GM18861 (cell line): ENCODE results near the gene TNS3.

Experiments
- ATAC-seq: cut with Tn5 transposase; IDR thresholded peaks from one replicate; pipeline ENCODE4 v1.9.1; 2021; ENCODE audit not compliant: unreplicated experiment

Gene TNS3

GRCh38 chr7:47295606-47296005 is 286.3 kb downstream of the TNS3 start:
- ATAC-seq = no peak

DNA sequence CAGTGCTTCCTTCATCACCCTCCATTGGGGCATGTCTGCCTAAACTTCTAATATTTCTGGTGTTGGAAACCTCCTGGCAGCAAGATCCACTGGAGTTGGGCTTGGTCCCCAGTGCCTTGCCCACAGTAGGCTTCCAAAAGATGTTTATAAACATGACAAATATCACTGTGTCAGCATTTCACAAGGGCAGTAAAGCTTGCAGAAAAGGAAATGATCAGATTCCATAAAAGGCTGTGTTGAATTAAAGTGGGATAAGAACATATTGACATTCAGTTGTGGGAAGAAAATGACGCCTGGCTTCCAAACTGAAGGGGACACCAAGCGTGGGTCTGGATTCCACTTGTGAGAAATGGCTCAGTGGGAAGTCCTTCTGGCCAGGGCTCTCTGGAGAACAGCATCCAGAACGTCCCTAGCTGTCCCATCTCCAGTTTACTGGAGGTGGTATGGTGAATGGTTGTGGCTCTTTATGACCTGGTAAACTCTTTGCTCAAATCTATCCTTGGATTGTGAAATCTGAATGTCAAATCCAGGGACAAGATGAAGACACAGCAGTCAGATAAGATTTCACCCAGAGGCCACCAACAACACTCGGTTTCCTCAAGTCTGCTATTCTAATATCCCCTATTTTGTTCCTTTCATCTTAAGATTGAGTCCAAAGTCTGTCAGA is 287.2 kb downstream of the TNS3 start:
- no peak for ATAC-seq

GRCh38 chr7:47293884-47294555 is 287.9 kb downstream of the TNS3 start:
- no peak for ATAC-seq

DNA sequence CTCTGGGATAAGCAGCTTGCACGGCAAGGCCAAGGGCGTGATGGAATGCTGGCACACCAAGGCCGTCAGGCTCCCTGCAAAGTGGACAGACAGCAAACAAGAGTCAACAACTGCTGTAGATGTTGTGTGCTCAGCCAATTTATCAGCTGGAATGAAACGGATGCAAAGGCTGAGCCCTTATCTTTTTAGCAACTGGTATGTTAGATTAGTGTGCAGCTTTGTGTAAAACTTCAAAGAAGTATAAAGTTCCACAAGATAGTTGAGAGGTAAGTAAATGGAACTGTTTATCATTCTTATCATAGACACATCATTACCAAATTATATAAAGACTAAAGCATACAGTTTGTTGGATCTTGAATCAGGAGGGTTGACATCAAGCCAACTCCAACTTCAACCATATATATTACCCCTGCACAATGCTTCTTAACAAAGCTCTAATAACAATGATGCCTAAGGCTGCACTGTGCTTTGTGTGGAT is 289.0 kb downstream of the TNS3 start:
- no peak for ATAC-seq

- ATAC-seq = peak; percentile 97
These were observed 290.3 kb downstream of the TNS3 start for GRCh38 chr7:47291461-47292081.

DNA sequence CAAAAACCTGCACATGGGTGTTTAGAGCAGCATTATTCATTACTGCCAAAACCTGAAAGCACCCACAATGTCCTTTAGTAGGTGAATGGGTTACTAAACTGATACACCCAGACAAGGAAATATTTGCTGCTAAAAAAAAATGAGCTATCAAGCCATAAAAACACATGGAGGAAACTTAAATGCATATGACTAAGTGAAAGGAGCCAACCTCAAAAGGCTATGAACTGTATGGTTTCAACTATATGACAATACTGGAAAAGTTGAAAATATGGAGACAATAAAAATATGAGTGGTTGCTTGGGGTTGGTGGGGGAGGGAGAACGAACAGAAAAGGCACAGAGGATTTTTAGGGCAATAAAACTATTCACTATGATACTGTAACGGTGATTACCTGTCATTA is 291.0 kb downstream of the TNS3 start:
- no peak for ATAC-seq

DNA sequence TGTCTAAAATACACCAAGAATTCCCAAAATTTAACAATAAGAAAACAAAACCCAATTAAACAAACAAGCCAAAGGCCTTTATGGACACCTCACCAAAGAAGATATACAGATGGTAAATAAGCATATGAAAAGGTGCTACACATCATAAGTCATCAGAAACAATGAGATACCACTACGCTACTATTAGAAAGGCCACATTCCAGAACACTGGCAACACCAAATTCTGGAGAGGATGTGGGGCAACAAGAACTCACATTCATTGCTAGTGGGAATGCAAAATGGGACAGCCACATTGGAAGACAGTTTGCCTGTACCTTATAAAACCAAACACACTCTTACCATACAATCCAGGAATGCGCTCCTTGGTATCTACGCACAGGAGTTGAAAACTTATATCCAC is 291.4 kb downstream of the TNS3 start:
- no peak for ATAC-seq

- no peak for ATAC-seq
These were observed 293.9 kb downstream of the TNS3 start for GRCh38 chr7:47288060-47288459.

DNA sequence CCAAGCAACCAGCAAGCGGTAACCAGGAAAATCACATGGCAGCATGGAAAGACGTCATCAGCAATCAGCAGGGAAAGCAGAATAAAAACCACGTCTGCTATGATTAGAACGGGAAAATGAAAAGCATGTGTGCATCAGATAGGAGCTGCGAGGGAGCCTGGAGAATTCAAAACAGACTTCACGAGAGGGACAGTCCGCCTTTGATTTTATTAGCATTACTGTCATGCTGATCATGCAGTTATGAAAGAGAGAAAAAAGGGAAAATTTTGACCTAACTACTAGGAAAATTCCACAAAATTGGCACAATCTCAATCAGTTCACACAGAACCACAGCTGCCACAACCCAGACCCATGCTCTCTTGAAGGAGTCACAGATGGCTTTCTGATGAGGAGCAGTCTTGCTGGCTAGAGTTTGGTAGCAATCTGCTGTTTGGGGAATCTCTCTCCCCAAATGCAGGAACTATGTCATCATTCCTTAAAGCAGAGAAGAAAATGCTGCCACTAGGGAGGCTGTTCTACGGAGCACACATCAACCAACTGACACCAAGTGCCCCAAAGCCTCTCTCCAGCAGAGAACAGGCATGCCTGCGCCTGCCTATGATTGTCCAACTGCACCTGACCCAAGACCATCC is 295.9 kb downstream of the TNS3 start:
- ATAC-seq = no peak

- ATAC-seq = no peak
These were observed 296.9 kb downstream of the TNS3 start for GRCh38 chr7:47284691-47285635.

GRCh38 chr7:47283497-47284131 is 298.3 kb downstream of the TNS3 start:
- ATAC-seq = no peak

DNA sequence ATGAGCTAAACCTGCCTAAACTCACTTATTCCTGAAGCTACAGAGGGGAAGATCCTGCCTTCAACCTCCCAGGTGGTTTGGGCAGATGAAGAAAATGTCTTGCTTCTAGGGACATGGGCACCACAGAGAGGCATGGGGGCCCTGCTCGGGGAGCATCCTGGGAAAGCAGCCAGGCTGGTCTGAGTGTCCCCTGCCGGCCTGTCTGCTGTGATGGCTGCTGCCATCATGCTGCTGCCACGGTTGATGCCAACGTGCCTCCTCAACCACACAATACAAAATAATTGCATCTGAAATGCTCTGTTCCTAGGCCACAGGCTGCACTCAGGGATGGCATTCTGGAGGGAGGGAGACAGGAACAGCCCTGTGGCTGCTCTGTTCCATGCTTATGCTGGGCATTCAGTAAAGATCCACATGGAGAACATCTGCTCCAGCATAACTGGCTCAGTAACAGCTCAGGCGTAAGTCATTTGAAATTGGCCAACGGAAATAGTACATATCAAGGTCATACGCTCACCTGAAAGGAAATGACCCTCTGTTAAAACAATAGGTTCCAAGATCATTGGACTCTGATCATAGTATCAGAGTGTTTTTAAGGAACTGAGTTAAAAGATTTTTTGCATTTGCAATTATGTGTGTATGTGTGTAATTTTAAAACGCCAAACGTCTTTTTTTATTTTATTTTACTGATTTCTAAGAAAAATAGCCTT is 299.0 kb downstream of the TNS3 start:
- no peak for ATAC-seq

GRCh38 chr7:47281966-47282643 is 299.8 kb downstream of the TNS3 start:
- no peak for ATAC-seq

- ATAC-seq = no peak
These were observed 300.8 kb downstream of the TNS3 start for GRCh38 chr7:47281161-47281560.

GRCh38 chr7:47280114-47280513 is 301.8 kb downstream of the TNS3 start:
- peak; percentile 51 for ATAC-seq

DNA sequence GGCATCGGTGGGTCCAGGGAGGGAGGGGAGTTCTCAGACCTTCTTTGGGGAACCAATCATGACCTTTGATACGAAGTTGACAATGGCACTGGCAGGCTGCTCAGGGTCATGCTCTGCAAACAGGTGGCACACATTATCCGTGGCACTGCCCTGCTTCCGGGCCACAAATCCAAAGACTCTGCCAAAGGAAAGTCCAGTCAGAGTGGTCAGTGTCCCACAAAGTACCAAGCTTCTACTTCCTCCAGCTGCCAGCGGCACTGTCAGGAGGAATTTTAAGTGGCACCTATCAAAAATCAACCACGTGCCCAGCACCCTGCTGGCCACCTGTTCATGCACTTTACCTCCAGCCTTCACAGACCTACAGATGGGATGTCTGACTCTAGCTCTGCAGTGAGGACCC is 303.9 kb downstream of the TNS3 start:
- no peak for ATAC-seq

GRCh38 chr7:47277321-47277781 is 304.6 kb downstream of the TNS3 start:
- no peak for ATAC-seq

- ATAC-seq = no peak
These were observed 307.7 kb downstream of the TNS3 start for GRCh38 chr7:47273974-47274766.
